ENCODE measurements around the gene FOXL1.

Gene FOXL1

GRCh38 chr16:86573215-86573614 is 5.1 kb upstream of the FOXL1 start:
- Histone ChIP-seq H3K36me3 (ENCODE audit: control insufficient read depth in 2 of 2, insufficient read depth in 1 of 2, low read length in 2 of 2) (no peaks in the 10 kb centered on the region), H3K9me3 (ENCODE audit: control insufficient read depth, insufficient read depth, low read depth, low read length) (no peaks in the 10 kb centered on the region), H3K4me3 (ENCODE audit: low read depth, low read length) (no peak overlapping the region), H3K4me1 (ENCODE audit: control insufficient read depth, insufficient read depth, low read length) (peaks cover 3% of the 10 kb centered on the region; the same call in 1 of the 2 replicates), H3K27ac (ENCODE audit: extremely low read depth, low read depth, low read length) (no peak overlapping the region)
- ChIA-PET POLR2A (no interaction called here), CTCF (no interaction called here)
- TF ChIP-seq GLIS2 (tag by site-specific recombination; IDR thresholded peaks at IDR 0.05) (no peak), SALL2 (tag by site-specific recombination; IDR thresholded peaks at IDR 0.05; ENCODE audit: borderline replicate concordance) (no peak), ZNF585B (tag by site-specific recombination; IDR thresholded peaks at IDR 0.05) (no peak), ZNF394 (tag by site-specific recombination; IDR thresholded peaks at IDR 0.05; ENCODE audit: borderline replicate concordance) (no peak), ZNF76 (tag by site-specific recombination; IDR thresholded peaks at IDR 0.05; ENCODE audit: borderline replicate concordance, low read depth) (no peak), WT1 (tag by site-specific recombination; IDR thresholded peaks at IDR 0.05) (no peak), ZNF311 (tag by site-specific recombination; IDR thresholded peaks at IDR 0.05; ENCODE audit: borderline replicate concordance) (no peak), ZNF266 (tag by site-specific recombination; IDR thresholded peaks at IDR 0.05; ENCODE audit: low read depth) (no peak), ZNF654 (tag by site-specific recombination; IDR thresholded peaks at IDR 0.05; ENCODE audit: low read depth) (no peak), ZNF169 (tag by site-specific recombination; IDR thresholded peaks at IDR 0.05) (no peak), GLI2 (tag by site-specific recombination; IDR thresholded peaks at IDR 0.05; ENCODE audit: borderline replicate concordance, low read depth) (no peak), ZNF114 (tag by site-specific recombination; IDR thresholded peaks at IDR 0.05) (no peak), ZBTB20 (tag by site-specific recombination; IDR thresholded peaks at IDR 0.05) (no peak), ZFP41 (tag by site-specific recombination; IDR thresholded peaks at IDR 0.05; ENCODE audit: borderline replicate concordance) (no peak), ZNF510 (tag by site-specific recombination; IDR thresholded peaks at IDR 0.05; ENCODE audit: insufficient replicate concordance) (no peak), BCL6B (tag by site-specific recombination; IDR thresholded peaks at IDR 0.05) (no peak)

- ChIA-PET CTCF (interaction anchor here (0.7 to 1.6 kb wide), 2 partner anchors 11 to 705 kb away, joined by 3 read pairs; no protein-coding TSS in a partner anchor), POLR2A (no interaction called here)
- Histone ChIP-seq H3K4me3 (ENCODE audit: low read depth, low read length) (no peak overlapping the region), H3K4me1 (ENCODE audit: control insufficient read depth, insufficient read depth, low read length) (peaks cover 3% of the 10 kb centered on the region; the same call in 1 of the 2 replicates), H3K9me3 (ENCODE audit: control insufficient read depth, insufficient read depth, low read depth, low read length) (no peaks in the 10 kb centered on the region), H3K27ac (ENCODE audit: extremely low read depth, low read depth, low read length) (no peak overlapping the region), H3K36me3 (ENCODE audit: control insufficient read depth in 2 of 2, insufficient read depth in 1 of 2, low read length in 2 of 2) (no peaks in the 10 kb centered on the region)
- TF ChIP-seq ZNF133 (tag by site-specific recombination; IDR thresholded peaks at IDR 0.05) = no peak
- TF ChIP-seq ZNF473 (tag by site-specific recombination; IDR thresholded peaks at IDR 0.05) = no peak
- peak; percentile 75; the same call in 1 of the 2 replicates for TF ChIP-seq ZNF449 (tag by site-specific recombination; IDR thresholded peaks at IDR 0.05)
These were observed 4.5 kb upstream of the FOXL1 start for GRCh38 chr16:86573646-86574508.

Measured in HEK293 (cell line).